ENCODE measurements around the gene RANBP10. TPM values are rescaled to one million over a fixed set of nuclear protein-coding genes. Genes with fewer than 3 reads are reported as not detected.

The RANBP10 gene
- polyA plus RNA-seq, 2 of the 4 experiments (the other 2 are of a cell fraction) = 7.5 to 9.8 TPM

GRCh38 chr16:67780847-67781564, 25.4 kb downstream of the RANBP10 start:
- H3K4me3 ChIP-seq = no peak overlapping the region
- H3K9me3 ChIP-seq = no peaks in the 10 kb centered on the region
- ChIA-PET CTCF (interaction anchor here (0.5 to 2.3 kb wide), 4 partner anchors 17 to 65 kb away, joined by 3 to 7 read pairs (median 4); no protein-coding TSS in a partner anchor), POLR2A (no interaction called here)
- H3K27ac ChIP-seq = no peak overlapping the region
- FAIRE-seq = no peak
- no peak for TF ChIP-seq SREBF2 (IDR thresholded peaks at IDR 0.05)
- TF ChIP-seq BCL3 (IDR thresholded peaks at IDR 0.05) = no peak
- no peak for TF ChIP-seq KDM1A (IDR thresholded peaks at IDR 0.05; ENCODE audit: low read depth)
- TF ChIP-seq KDM5A (IDR thresholded peaks at IDR 0.05) = no peak
- TF ChIP-seq FOSL2 (IDR thresholded peaks at IDR 0.05) = no peak
- no peak for TF ChIP-seq FOSL2 (CRISPR knock-in tag; IDR thresholded peaks at IDR 0.05)
- TF ChIP-seq PBX3 (IDR thresholded peaks at IDR 0.05) = no peak
- no peak for TF ChIP-seq CHD2 (IDR thresholded peaks at IDR 0.05; ENCODE audit: low read length, partially characterized antibody)
- no peak for TF ChIP-seq GATA3 (IDR thresholded peaks at IDR 0.05; ENCODE audit: borderline replicate concordance)
- TF ChIP-seq CBX8 (IDR thresholded peaks at IDR 0.05) = no peak
- TF ChIP-seq MAX (IDR thresholded peaks at IDR 0.05) = no peak
- TF ChIP-seq EHF (CRISPR knock-in tag; IDR thresholded peaks at IDR 0.05) = no peak
- TF ChIP-seq EP300 (IDR thresholded peaks at IDR 0.05) = no peak
- H3K4me2 ChIP-seq = no peak overlapping the region
- DNase-seq (ENCODE audit: low read depth in 1 of 2, low spot score in 1 of 2) = no peak
- ATAC-seq = no peak; a peak in 2 of 6 replicates
- WGBS (ENCODE audit: missing lambda C conversion rate) = 91% methylated on average over 7 of the region's 7 CpGs
- 0 out of 3 replicates have a peak, but pooled peaks cover 9% of the 10 kb centered on the region for H3K4me1 ChIP-seq

GRCh38 chr16:67779256-67780014, 26.9 kb downstream of the RANBP10 start:
- no peak for TF ChIP-seq CHD4 (IDR thresholded peaks at IDR 0.05; ENCODE audit: borderline replicate concordance)
- TF ChIP-seq ZFP36 (IDR thresholded peaks at IDR 0.05; ENCODE audit: borderline replicate concordance, partially characterized antibody) = no peak
- no peak for TF ChIP-seq CBX8 (IDR thresholded peaks at IDR 0.05)
- no peak overlapping the region for H3K27ac ChIP-seq
- WGBS (ENCODE audit: missing lambda C conversion rate) = 78% methylated on average over 5 of the region's 5 CpGs
- POLR2A ChIA-PET = no interaction called here
- H3K9me3 ChIP-seq = no peaks in the 10 kb centered on the region
- 0 out of 3 replicates have a peak, but pooled peaks cover 9% of the 10 kb centered on the region for H3K4me1 ChIP-seq
- H3K4me2 ChIP-seq = no peak overlapping the region
- no peak for DNase-seq (ENCODE audit: low read depth in 1 of 2, low spot score in 1 of 2)
- no peak for FAIRE-seq
- CTCF ChIA-PET = interaction anchor here (0.6 to 1.5 kb wide), 4 partner anchors 105 to 352 kb away, joined by 3 to 4 read pairs (median 3); no protein-coding TSS in a partner anchor
- ATAC-seq = no peak
- no peak overlapping the region for H3K4me3 ChIP-seq

- no peak for ATAC-seq
- TF ChIP-seq JUNB (IDR thresholded peaks at IDR 0.05) (no peak), HEYL (CRISPR knock-in tag; IDR thresholded peaks at IDR 0.05) (no peak), POLR2A (IDR thresholded peaks at IDR 0.05; ENCODE audit: low read length) (no peak), NR3C1 (IDR thresholded peaks at IDR 0.05) (no peak), HES2 (IDR thresholded peaks at IDR 0.05) (no peak), CEBPB (IDR thresholded peaks at IDR 0.05) (0 out of 4 replicates have a peak, but pooled peaks of 1 of the 2 experiments have one; percentile 6)
- Histone ChIP-seq H3K9me3 (no peaks in the 10 kb centered on the region), H3K27ac (no peak overlapping the region), H3K4me1 (peaks cover 8% of the 10 kb centered on the region; the same call in 1 of the 3 replicates), H3K4me3 (no peak overlapping the region), H3K4me2 (no peak overlapping the region)
- POLR2A ChIA-PET = no interaction called here
- DNase-seq (ENCODE audit: low read depth in 1 of 2, low spot score in 1 of 2) = no peak
- CTCF ChIA-PET = interaction anchor here (0.6 to 1.6 kb wide), 4 partner anchors 21 to 455 kb away, joined by 3 to 7 read pairs (median 4); no protein-coding TSS in a partner anchor
- WGBS (ENCODE audit: missing lambda C conversion rate) = 93% methylated on average over 6 of the region's 6 CpGs
- no peak for FAIRE-seq
These were observed 31.1 kb downstream of the RANBP10 start for GRCh38 chr16:67775273-67775672.

Measured in A549 (cell line).